Suprapubic skin (tissue), 4 donors: ENCODE data around the gene CAPN13.

ENCODE experiments used
- EP300 ChIP-seq: sonication (generic); formaldehyde crosslinking; IDR thresholded peaks from one replicate; pipeline ENCODE4 v1.6.1; 2017; ENCODE audit warnings: antibody characterized with exemption
- POLR2A ChIP-seq, 2 donors: fragments of 450-650 bp; IDR thresholded peaks; one replicate each; pipeline ENCODE4 v1.6.1; 2017; ENCODE audit warnings: antibody characterized with exemption in 2 of 2, mild to moderate bottlenecking in 2 of 2, moderate library complexity in 2 of 2
- POLR2AphosphoS5 ChIP-seq, 3 donors: sonication (generic); formaldehyde crosslinking; IDR thresholded peaks; one replicate each; pipeline ENCODE4 v1.6.1; 2017; ENCODE audit warnings: antibody characterized with exemption in 3 of 3
- TF ChIP-seq, protein P1 (sequence below), 2 donors: fragments of 200-600 bp in 1 of 2; fragments of 450-650 bp in 1 of 2; sonication (generic) in 1 of 2; IDR thresholded peaks; one replicate each; pipeline ENCODE4 v1.5.1; 2016 to 2019; ENCODE audit warnings: antibody characterized with exemption in 2 of 2, mild to moderate bottlenecking in 1 of 2, moderate library complexity in 1 of 2

- TF ChIP-seq POLR2AphosphoS5 (IDR thresholded peaks at IDR 0.05) = no peak
- TF ChIP-seq, protein P1, sequence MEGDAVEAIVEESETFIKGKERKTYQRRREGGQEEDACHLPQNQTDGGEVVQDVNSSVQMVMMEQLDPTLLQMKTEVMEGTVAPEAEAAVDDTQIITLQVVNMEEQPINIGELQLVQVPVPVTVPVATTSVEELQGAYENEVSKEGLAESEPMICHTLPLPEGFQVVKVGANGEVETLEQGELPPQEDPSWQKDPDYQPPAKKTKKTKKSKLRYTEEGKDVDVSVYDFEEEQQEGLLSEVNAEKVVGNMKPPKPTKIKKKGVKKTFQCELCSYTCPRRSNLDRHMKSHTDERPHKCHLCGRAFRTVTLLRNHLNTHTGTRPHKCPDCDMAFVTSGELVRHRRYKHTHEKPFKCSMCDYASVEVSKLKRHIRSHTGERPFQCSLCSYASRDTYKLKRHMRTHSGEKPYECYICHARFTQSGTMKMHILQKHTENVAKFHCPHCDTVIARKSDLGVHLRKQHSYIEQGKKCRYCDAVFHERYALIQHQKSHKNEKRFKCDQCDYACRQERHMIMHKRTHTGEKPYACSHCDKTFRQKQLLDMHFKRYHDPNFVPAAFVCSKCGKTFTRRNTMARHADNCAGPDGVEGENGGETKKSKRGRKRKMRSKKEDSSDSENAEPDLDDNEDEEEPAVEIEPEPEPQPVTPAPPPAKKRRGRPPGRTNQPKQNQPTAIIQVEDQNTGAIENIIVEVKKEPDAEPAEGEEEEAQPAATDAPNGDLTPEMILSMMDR (IDR thresholded peaks at IDR 0.05) = no peak
- no peak for TF ChIP-seq EP300
- TF ChIP-seq POLR2A (IDR thresholded peaks at IDR 0.05) = no peak
Observed at GRCh38 chr2:30826916-30827315, 19.7 kb upstream of the CAPN13 start.
